Measurements from ENCODE around the gene KCNG4. TPM values are rescaled to one million over a fixed set of nuclear protein-coding genes. Genes with fewer than 3 reads are reported as not detected.

KCNG4 gene
- total and polyA plus RNA-seq, 10 of the 15 experiments (the other 5 are each of a cell fraction or from before 2014, with no cell fraction given): not detected

GRCh38 chr16:84270531-84270930, 30.7 kb upstream of the KCNG4 start:
- Histone ChIP-seq H3K9me3 (replicated peaks; ENCODE audit: control insufficient read depth, insufficient read depth, low read length) (no peaks in the 10 kb centered on the region), H3K4me1 (ENCODE audit: control insufficient read depth, insufficient read depth, low read length) (no peaks in the 10 kb centered on the region), H2AFZ (ENCODE audit: control insufficient read depth, low read depth, low read length) (no peak overlapping the region), H3K4me2 (ENCODE audit: control insufficient read depth, insufficient read depth) (no peak overlapping the region), H3K79me2 (ENCODE audit: control insufficient read depth, insufficient read depth, low read length) (no peaks in the 10 kb centered on the region), H3K4me3 (no peak overlapping the region), H3K27ac (ENCODE audit: control insufficient read depth, insufficient read depth) (no peak overlapping the region), H4K20me1 (ENCODE audit: control insufficient read depth, insufficient read depth) (no peaks in the 10 kb centered on the region), H3K27me3 (replicated peaks in 1 of 2; ENCODE audit: control insufficient read depth in 2 of 2, insufficient read depth in 2 of 2, low read length in 1 of 2) (no peaks in the 10 kb centered on the region), H3K9ac (ENCODE audit: control insufficient read depth, insufficient read depth, low read length) (no peak overlapping the region), H3K36me3 (ENCODE audit: control insufficient read depth in 2 of 2, insufficient read depth in 2 of 2, low read length in 1 of 2) (no peaks in the 10 kb centered on the region)
- ChIA-PET SMC1A (ENCODE audit: uncharacterized antibody, unreplicated experiment) (no interaction called here), RAD21 (ENCODE audit: unreplicated experiment) (no interaction called here), CTCF (interaction anchor here (0.6 kb wide), 1 partner anchor 1287 kb away, joined by 3 read pairs; no protein-coding TSS in a partner anchor), POLR2A (no interaction called here)
- intact Hi-C loops (cut with micrococcal nuclease; ENCODE audit: unreplicated experiment) (no loop called here), in situ Hi-C loops (cut with MboI) (loop anchor here (10.0 kb wide), 1 partner anchor 354 kb away; no protein-coding TSS in a partner anchor)
- DNase-seq (ENCODE audit: low read depth, low spot score) (no peak), ATAC-seq (no peak), FAIRE-seq (no peak)
- BruUV-seq (replicated peaks): no TSS peak
- TF ChIP-seq RELB (IDR thresholded peaks at IDR 0.05; ENCODE audit: low read depth): no peak
- TF ChIP-seq ZBED1 (IDR thresholded peaks at IDR 0.05; ENCODE audit: borderline replicate concordance): no peak
- TF ChIP-seq NR2F1 (conservative IDR thresholded peaks at IDR 0.05): no peak
- 39% methylated on average over 10 of the region's 10 CpGs for WGBS (ENCODE audit: insufficient coverage, insufficient replicate concordance, low lambda C conversion rate, missing lambda C conversion rate)

DNA sequence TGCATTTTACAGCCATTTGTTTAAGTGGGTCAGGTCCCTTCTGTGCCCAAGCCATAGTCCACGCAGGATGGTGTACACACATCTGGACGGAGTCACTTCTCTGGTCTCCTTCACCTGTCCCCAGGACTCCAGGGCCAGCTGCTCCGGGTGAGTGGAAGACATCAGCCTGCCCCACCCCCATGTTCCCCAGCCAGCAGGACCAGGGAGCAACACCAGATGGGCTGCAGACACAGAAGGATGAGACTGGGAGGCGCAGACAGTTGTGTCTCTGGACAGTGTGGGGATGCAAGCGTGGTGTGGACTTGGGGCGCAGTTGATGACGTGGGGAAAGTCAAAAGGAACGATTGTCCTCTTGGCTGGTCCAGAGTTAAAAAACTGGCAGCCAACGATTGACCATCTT, 30.3 kb upstream of the KCNG4 start:
- SMC1A ChIA-PET (ENCODE audit: uncharacterized antibody, unreplicated experiment): no interaction called here
- BruUV-seq (replicated peaks): no TSS peak
- WGBS (ENCODE audit: insufficient coverage, insufficient replicate concordance, low lambda C conversion rate, missing lambda C conversion rate): 21% methylated on average over 9 of the region's 9 CpGs

More for the DNA sequence above, 30.3 kb upstream of the KCNG4 start:
- no peak overlapping the region for H3K27ac ChIP-seq (ENCODE audit: control insufficient read depth, insufficient read depth)
- H2AFZ ChIP-seq (ENCODE audit: control insufficient read depth, low read depth, low read length): no peak overlapping the region
- no peak overlapping the region for H3K4me2 ChIP-seq (ENCODE audit: control insufficient read depth, insufficient read depth)
- ATAC-seq: no peak
- FAIRE-seq: no peak
- no peak overlapping the region for H3K9ac ChIP-seq (ENCODE audit: control insufficient read depth, insufficient read depth, low read length)
- RAD21 ChIA-PET (ENCODE audit: unreplicated experiment): no interaction called here
- DNase-seq (ENCODE audit: low read depth, low spot score): no peak
- CTCF ChIA-PET: no interaction called here
- no peaks in the 10 kb centered on the region for H4K20me1 ChIP-seq (ENCODE audit: control insufficient read depth, insufficient read depth)
- H3K79me2 ChIP-seq (ENCODE audit: control insufficient read depth, insufficient read depth, low read length): no peaks in the 10 kb centered on the region
- POLR2A ChIA-PET: no interaction called here
- intact Hi-C loops (cut with micrococcal nuclease; ENCODE audit: unreplicated experiment): no loop called here
- TF ChIP-seq, protein P1, sequence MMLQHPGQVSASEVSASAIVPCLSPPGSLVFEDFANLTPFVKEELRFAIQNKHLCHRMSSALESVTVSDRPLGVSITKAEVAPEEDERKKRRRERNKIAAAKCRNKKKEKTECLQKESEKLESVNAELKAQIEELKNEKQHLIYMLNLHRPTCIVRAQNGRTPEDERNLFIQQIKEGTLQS (IDR thresholded peaks at IDR 0.05; ENCODE audit: borderline replicate concordance, extremely low read depth, low read depth, low read length): no peak
- no peaks in the 10 kb centered on the region for H3K27me3 ChIP-seq (replicated peaks in 1 of 2; ENCODE audit: control insufficient read depth in 2 of 2, insufficient read depth in 2 of 2, low read length in 1 of 2)
- no peak overlapping the region for H3K4me3 ChIP-seq
- in situ Hi-C loops (cut with MboI): loop anchor here (10.0 kb wide), 1 partner anchor 355 kb away; no protein-coding TSS in a partner anchor
- no peaks in the 10 kb centered on the region for H3K4me1 ChIP-seq (ENCODE audit: control insufficient read depth, insufficient read depth, low read length)
- H3K36me3 ChIP-seq (ENCODE audit: control insufficient read depth in 2 of 2, insufficient read depth in 2 of 2, low read length in 1 of 2): no peaks in the 10 kb centered on the region
- H3K9me3 ChIP-seq (replicated peaks; ENCODE audit: control insufficient read depth, insufficient read depth, low read length): no peaks in the 10 kb centered on the region

Data from GM12878 (cell line).